Cortex of kidney (tissue), 1 donor: ENCODE measurements around the gene SLC15A5.

Experiments used
- DNase-seq: peaks from one replicate; lab custom pipeline; 2025; lab: John Stamatoyannopoulos, UW

Gene SLC15A5

DNA sequence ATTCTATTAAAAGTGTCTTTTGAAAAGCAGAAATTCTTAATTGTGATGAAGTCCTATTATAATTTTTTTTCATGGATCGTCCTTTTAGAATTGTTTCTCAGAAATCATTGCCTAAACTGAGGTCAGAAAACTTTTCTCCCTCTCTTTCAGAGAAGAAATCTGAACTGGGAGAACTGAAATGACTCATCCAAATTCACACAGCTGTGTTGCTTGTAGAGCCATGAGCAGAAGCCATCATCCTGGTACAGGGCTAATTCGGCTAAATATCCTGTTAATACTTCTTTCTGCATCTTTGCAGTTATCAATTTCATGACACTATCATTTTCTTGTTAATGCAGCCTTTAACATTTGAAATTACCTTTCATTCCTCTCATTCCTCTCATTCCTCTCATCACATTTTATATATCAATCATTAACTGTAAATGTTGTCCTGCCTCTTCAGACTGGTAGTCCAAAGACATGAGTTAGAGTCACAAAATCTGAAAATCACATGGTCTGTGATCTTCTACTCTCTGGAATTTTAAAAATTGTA, 15.5 kb downstream of the SLC15A5 start:
- DNase-seq, result no peak

DNA sequence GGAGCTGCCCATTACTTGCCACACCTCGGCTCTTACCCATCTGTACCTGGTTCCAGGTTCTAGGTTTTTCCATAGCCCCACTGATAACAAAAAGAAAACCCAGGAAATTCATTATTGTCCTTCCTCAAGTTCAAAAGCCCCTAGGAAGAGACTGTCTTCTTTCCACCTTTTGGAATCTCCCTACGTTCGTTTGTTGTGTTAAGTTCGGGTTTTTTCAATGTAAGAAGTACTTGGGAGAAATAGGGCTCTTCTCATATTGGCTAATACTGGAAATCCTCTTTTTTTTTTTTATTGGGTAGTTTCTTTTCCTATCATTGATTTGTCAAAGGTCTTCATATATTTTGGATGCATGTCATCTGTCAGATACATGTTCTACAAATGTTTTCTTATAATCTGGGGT, 17.3 kb downstream of the SLC15A5 start:
- DNase-seq, result no peak

DNA sequence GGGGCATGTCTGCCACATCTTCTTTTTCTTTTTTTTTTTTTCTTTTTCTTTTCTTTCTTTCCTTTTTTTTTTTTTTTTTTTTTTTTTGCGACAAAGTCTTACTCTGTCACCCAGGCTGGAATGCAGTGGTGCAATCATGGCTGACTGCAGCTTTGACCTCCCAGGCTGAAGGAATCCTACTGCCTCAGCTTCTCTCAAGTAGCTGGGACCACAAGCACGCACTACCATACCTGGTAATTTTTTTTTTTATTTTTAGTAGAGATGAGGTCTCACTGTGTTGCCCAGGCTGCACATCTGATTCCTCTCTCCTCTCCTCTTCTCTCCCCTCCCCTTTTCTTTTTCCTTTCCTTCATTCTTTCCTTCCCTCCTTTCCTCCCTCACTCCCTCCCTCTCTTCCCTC, 18.5 kb downstream of the SLC15A5 start:
- DNase-seq, result no peak

DNA sequence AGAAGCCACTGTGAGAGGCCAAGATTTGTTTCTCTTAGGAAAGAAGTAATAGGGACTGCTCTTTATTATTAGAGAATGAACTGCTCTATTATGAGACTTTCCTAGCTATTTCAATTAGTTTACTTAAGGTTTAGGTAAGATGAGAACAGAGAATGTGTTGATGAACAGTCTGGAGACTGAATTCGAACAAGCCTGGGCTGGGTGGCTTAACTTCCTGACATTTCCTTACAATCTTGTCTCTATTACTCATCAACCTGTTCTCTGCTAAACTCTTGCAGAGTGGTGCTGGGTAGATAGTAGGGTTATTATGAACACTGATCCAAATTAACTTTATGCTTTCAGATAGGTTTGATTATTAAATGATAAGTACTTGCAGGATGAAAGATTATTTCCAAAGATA, 31.2 kb downstream of the SLC15A5 start:
- DNase-seq, result no peak

DNA sequence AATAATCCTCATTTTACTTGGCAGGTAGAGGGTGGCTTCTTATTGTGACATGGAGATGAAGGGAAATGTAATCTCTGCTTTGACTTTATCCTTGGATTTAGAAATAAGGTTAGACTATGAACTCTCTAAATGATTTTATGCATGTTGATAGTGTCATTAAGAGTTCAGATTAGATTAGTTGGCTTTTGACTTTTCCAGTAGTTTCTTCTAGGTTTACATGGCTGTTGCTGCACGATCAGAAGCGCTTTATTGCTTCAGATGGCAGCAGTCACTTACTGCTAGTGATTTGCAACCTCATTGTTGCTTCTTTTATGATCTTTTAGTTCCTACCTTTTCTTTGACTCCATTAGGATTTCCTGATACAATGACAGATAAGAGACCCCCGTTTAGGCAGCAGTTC, 32.3 kb downstream of the SLC15A5 start:
- DNase-seq, result no peak

DNA sequence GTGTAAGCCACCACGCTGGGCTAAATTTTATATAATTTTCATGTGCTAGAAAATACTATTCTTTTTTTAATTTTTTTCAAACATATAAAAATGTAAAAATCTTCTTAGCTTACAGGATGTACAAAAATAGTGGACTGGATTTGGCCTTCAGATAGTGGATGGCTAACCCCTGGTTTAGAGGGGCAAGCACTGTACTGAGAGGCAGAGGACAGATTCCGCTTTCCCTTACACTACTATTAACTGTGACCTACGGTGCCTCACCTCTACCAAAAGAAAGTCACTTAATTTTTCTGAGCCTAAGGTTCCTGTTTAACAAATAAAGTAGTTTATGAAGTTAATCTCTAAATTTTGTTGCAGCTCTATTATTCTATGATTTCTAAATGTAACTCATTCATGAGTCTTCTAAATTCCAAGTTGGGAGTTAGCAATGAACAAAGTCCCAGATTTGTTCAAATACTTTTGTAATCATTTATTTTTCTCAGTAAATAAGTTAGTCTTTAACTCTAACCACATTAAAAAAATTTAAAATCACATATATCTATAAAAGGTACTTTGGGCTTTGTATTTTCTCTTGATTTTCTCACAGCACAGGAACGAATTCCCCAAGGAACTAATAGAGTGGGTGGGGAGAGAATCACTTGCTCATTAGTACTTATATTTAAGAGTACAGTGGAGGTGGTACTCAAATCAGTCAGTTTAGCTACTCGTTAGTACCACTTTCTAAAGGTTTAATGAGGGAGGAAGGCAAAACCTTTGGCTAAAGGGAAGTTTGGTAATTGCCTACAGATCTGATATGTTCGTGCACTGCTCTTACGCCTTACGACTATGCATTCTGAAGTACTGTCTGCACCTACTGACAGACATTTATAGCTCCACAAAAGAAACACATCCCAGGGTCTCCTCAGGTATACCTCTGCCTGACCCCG, 33.7 kb downstream of the SLC15A5 start:
- DNase-seq, result no peak

DNA sequence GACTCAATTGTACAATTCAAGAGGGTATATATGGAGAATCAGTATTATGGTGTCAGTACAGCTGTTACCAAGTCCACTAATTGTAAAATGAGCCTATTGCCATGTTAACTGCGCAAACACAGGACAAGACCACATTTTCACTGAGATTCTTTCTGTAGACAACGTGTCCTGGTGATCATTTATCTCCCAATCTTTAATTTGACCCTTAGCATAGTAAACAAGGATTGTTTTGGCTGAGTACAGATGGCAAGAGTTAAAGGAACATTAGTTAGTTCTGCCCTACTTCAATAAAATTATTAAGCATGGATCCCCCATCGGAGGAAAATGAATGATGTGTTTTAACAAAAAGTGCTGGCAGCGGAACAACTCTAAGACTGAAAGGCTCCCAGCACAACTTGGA, 36.1 kb downstream of the SLC15A5 start:
- DNase-seq, result no peak

DNA sequence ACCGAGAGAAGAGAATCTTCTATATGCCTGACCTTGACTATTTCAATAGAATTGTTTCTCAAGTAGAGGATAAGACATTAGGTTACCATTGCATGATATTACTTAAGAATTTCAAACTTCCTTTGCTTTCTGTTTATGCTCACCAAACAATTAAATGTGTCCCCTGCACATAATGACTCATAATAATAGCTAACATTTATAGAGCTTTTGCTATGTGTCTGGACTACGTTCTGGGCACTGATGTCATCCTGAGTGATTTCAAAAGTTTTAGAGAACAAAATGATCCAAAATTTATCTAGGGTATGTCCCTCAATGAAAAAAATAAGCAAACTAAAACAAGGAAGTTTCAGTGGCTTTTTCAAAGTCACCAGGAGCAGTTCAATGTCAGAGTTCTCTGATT, 38.8 kb downstream of the SLC15A5 start:
- no peak for DNase-seq

DNA sequence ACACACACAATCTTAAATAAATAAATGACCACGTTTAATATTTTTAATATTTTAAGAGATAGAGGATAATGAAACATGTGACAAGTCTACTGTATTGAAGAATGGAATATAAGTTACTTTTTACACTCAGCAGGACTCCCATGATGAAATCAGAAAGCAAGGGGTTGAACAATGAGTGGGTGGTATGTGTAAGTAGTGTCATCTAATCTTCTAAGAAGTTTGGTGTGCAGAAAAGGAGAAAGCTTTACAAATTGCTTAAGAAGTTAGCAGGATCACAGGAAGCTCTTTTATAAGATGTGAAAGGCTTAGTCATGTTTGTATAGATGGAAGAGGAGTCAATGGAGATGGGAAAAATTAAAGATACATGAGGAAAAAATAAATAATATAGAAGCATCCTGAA, 47.8 kb downstream of the SLC15A5 start:
- no peak for DNase-seq

DNA sequence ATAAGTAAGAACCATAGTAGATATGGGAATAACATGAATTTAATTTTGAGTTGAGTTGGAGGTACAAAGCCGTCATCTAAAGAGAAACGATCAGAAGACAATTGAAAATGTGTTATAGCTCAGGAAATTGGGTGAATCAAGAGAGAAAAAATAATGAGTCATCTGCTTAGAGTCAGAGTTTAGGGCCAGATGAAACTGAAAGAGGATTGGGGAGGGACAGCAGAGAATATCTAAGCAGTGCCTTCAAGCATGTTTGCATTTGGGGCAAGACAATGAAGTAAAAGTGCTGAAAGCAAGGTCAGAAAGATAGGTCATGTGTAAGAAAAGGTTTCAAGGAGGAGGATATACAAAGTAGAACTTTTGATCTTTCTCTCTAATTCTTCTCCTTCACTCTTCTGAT, 49.4 kb downstream of the SLC15A5 start:
- no peak for DNase-seq

DNA sequence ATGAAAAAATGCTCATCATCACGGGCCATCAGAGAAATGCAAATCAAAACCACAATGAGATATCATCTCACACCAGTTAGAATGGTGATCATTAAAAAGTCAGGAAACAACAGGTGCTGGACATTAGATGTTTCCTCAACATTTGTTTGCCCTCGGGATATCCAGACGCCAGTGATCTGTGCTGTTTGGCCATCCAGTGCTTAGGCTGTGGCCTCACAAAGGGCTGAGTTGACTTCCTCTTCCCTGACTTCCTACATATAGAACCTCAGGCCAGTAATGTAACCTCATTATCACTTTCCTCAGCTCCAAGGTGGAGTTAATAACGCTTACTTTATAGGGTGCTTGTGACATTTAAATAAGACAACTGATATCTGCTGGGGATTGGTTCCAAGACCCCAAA, 51.8 kb downstream of the SLC15A5 start:
- no peak for DNase-seq

DNA sequence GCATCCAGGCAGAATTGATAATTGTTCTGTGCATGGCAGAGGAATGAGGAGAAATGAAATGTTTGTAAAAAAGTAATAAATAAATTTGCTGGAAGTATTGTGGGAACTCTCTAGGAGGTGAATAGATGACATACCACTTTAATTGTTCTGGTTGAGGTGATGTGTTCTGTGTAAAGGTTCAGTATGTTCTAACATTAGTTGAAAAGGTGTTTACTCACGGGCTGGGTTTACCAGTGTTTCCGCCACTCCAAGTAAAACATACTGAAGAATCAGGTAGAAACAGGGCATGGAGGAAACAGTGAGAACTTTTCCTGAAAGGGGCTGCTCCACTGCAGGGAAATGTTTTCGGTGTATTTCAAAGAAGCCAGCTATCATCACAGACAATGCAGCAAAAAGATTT, 53.3 kb downstream of the SLC15A5 start:
- no peak for DNase-seq

DNA sequence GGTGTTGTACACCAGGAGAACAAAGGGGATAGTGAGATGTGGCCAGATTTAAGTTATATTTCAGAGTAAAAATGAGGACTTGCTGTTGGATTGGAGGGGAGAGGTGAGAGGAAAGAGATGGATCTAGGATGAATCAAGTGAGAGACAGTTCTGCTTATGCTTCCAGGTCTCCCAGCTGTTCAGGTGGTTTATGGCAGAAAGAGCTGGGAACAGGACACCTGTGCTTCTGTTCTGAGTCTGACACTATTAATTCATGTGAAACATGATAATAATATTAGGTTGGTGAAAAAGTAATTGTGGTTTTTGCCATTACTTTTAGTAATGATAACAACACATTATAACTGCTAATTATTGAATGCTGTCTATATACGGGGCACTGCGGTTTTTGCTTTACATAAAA, 55.7 kb downstream of the SLC15A5 start:
- DNase-seq, result no peak

DNA sequence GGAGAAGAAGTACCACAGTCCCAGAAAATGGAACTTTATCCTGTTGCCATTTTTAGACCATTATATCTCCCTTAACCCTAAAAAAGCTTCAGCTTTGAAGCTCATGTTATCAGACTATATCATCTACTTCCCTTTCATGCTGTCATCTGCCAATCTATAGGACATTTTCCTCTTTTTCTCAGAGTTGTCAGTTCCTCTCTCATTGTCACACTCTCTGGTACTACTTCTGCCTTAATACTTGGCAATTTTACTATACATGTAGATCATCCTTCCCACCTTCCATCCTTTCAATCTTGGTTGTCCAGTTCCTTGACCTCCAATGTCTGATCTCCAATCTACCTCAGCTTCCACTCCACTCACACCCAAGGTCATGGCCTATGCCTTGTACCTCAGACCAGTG, 57.4 kb downstream of the SLC15A5 start:
- no peak for DNase-seq

DNA sequence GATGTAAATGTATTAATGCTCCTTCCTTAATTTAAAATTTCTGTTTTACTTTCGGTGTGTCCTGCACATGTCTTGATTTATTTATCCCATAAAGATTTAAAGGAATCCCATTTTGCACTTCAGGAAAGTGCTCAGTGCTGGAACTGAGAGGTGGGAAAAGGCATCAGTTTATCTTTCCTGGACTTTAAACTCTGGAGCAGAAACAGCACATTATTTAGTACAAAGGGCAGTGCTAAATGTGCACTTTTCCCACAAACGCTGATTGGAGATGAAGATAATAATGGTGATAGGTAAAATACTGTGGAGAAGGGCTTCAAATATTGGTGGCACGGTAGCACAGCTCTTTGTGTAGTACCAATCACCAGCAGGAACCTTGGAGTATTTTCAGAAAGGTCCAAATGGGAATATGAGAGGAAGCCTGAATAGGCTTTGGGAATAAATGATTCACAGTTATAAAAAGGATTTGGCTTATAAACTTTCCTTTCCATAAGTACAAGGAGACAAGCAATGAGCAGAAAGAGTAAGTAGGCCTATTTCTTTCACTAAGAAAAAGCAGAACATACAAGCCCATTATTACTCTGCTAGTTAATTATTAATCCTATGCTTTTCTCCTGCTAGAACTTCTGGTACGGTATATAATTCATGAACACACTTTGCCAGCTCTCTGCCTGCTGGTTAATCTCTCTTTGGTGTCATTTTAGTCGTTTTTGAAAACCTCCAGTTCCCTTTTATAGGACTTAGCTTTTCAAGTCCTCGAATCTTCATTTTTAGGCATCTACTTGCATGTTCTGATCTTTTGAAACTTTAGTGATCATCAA, 58.3 kb downstream of the SLC15A5 start:
- no peak for DNase-seq

DNA sequence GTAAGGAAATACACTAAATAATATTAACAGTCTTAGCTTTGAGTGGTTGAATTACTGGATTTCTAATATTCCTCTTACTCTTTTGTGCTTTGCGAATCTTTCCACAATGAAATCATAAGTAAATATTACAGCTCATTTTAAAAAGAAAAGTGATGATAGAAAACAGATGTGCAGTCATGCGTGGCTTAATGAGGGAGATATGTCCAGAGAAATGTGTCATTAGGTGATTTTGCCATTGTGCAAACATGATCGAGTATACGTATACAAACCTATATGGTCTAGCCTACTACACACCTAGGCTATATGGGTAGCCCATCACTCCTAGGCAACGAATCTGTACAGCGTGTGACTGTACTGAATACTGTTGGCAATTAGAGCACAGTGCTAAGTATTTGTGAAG, 59.3 kb downstream of the SLC15A5 start:
- DNase-seq, result no peak

DNA sequence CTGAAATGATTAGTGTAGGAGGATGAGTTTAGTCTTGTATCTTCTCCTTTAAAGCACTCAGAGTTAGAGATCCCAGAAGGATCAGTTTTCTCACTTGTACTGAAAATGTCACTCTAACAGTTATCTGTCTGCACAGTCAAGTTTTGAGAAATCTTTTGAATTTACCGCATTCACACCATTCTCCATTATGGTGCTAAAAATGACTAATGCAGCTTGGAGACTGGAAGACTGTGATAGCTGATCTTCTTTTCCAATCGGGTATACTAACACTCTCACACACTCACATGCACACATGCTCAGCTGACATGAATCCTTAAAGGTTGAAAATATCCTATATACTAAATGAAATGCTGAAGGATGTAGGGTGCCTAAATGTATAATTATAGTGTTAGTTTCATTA, 65.8 kb downstream of the SLC15A5 start:
- DNase-seq, result no peak

DNA sequence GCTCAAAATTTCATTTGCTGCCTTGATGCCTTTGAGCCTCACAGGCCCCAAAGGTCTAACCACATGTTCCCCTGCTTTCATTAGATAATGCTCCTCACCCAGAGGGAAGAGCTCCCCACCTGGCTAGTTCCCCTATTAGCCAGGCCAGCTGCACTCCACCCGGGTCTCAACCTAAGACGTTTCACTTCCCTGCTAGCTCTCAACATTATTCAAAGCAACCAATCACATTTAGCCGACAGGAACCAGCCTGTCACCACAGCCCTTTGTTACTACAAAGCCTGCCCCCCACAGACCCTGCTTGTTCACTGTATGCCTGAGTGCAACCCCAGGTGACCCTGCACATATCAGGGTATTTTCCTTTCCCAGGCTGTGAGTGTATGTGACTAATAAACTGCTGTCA, 78.6 kb downstream of the SLC15A5 start:
- no peak for DNase-seq

DNA sequence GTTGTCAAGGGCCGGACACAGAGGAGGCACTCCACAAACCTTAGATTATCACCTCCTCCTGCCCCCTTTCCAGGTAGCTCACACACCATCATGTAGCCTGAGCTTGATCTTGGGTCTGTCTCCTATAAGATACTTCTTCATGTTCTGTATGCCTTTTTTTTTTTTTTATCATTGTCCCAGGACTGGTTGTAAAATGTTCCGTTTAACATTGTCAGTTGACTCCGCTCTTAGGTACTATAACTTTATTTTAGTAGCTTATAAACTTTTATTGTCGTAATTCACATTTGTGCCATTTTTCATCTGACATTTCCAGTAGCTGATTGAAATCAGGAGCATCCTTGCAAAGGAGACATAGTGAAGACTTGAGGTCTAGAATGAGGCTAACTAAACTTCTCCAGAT, 79.9 kb downstream of the SLC15A5 start:
- DNase-seq, result no peak

DNA sequence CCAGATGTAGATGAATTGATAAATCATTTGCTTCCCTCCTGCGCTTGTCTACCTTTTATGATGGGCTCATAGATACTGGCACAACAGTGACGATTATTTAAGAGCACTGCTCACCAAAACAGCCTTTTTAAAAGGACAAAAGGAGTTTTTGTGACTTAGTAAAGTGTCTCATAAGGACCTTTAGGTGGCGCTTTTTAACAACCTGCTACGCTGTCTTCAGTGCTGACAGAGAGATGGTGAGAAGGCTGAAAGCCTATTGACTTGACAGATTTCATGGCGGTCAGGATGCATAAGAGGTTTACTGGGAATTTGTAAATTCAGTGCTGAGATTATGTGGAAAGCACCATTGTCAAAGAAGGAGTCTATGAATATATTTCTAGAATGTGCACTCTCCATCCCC, 87.6 kb downstream of the SLC15A5 start:
- DNase-seq, result no peak

DNA sequence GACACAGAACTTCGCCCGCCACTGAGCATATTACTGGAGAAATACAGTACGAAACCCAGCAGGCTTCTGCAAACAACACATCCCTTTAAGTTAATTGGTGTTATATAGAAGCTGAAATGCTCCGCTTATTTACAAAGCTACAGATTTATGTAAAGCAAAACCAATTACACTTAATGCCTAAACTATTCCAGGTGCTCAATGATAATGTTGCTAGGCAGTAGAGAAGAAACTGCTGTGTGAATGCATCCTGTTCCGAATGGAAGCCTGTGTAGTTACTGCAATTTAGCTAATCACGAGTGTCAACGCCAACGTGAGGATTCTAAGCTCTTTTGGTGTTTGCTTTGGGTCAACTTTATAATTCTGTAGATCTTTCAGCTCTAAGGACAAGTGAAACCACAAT, 89.8 kb downstream of the SLC15A5 start:
- DNase-seq, result no peak

DNA sequence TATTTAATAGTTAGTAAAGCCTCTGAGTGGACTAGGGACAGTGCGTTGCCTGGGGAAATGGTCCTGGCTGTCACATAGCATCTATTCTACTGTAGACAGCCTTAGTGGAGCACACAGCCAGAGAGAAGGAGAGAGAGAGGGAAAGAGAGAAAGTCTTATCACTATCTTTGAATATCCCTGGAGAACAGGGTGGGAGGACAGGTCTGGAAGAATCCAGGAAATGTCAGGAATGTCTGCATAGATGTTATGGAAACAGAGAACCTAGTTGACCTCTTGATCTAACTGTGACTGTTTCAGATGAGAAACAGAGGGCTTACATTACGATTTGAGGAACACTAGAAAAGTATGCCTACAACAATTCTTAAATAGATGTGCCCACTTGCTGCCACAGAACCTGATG, 92.8 kb downstream of the SLC15A5 start:
- DNase-seq, result no peak

DNA sequence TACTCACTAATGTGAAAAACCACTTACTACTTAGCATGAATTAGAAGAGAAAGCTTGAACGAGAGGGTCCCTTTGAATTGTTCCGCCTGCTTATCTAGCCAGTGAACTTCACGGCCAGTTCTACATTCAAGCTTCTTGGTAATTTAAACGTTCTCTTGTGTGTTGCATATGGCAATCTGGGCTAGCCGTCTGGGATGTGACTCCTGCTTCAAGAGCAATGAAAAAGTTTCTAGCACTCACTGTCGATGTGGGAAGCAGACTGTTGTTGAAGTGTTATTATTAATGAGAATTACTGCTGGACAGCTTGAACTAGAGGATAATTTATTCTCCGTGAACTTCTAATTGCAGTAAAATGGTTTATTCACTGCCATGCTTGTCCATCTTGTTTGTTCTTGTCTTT, 93.9 kb downstream of the SLC15A5 start:
- no peak for DNase-seq
